HepG2 (cell line): Measurements from ENCODE around the gene SLC35F6. TPM values are rescaled to one million over a fixed set of nuclear protein-coding genes. Genes with fewer than 3 reads are reported as not detected.

ENCODE experiments used
- ATAC-seq: fragments of 200-7000 bp; cut with Tn5 transposase; 3 replicates; pipeline ENCODE4 v1.9.1; 2020; ENCODE audit warnings: mild to moderate bottlenecking, moderate library complexity
- BruUV-seq: library from RNA; stranded (reverse); fragments of 400-500 nt; replicated peaks from 2 replicates; lab custom pipeline; 2021; lab: Mats Ljungman, UMichigan
- CTCF ChIA-PET: fragments of 300-600 bp; formaldehyde crosslinking; extraction: SDS; loops from one replicate; lab custom pipeline; 2021; ENCODE audit warnings: low total read pairs, inconsistent platforms, low intra/inter-chr PET ratio; lab: Yijun Ruan, JAX
- POLR2A ChIA-PET: fragments of 350-600 bp; sonication (Branson Sonifier 250); formaldehyde crosslinking; loops from one replicate; lab custom pipeline; 2020; ENCODE audit warnings: antibody characterized with exemption, inconsistent platforms; lab: Yijun Ruan, JAX
- DNase-seq: peaks from one replicate; pipeline ENCODE4 v3.0.0-alpha.2; 2015; ENCODE audit warnings: low spot score
- FAIRE-seq: peaks from 3 replicates; lab custom pipeline; 2011; peaks lifted over from hg19 to GRCh38; lab: Jason Lieb, UNC
- H2AFZ ChIP-seq: one replicate; pipeline ENCODE4 v1.6.1; 2011; ENCODE audit warnings: low read length, inconsistent platforms
- H3K27ac ChIP-seq: fragments of 300-600 bp; 3 replicates; pipeline ENCODE4 v1.8.0; 2011; ENCODE audit warnings: mixed run types, mild to moderate bottlenecking, mixed read lengths, low read length, inconsistent platforms; ENCODE audit not compliant: insufficient read depth; ENCODE audit errors: extremely low read length
- H3K27me3 ChIP-seq, 2 experiments: fragments of 200-600 bp in 1 of 2; 2 replicates in 1 of 2; 3 replicates in 1 of 2; pipeline versions ENCODE4 v1.6.0 to v1.8.0; 2011; ENCODE audit warnings: low read length in 2 of 2, mild to moderate bottlenecking in 2 of 2, moderate library complexity in 2 of 2, inconsistent platforms in 1 of 2; ENCODE audit not compliant: insufficient read depth in 2 of 2, control insufficient read depth in 1 of 2
- H3K36me3 ChIP-seq, 2 experiments: fragments of 200-600 bp in 1 of 2; replicated peaks in 1 of 2; 2 replicates in 1 of 2; 3 replicates in 1 of 2; pipeline versions ENCODE4 v1.5.1 to v1.8.0; 2011; ENCODE audit warnings: low read length in 2 of 2, inconsistent platforms in 1 of 2; ENCODE audit not compliant: insufficient read depth in 2 of 2, control insufficient read depth in 1 of 2
- H3K4me1 ChIP-seq: 2 replicates; pipeline ENCODE4 v1.5.1; 2012; ENCODE audit warnings: low read length, inconsistent platforms; ENCODE audit not compliant: insufficient read depth
- H3K4me2 ChIP-seq: 2 replicates; pipeline ENCODE4 v1.6.0; 2011; ENCODE audit warnings: low read depth, low read length, inconsistent platforms
- H3K4me3 ChIP-seq, 3 experiments: fragments of 200-600 bp in 1 of 3; sonication (generic), shearing (Covaris generic) in 1 of 3; replicated peaks in 1 of 3; 2 replicates each; pipeline ENCODE4 v1.5.1; 2011 to 2016; ENCODE audit warnings: low read length in 3 of 3, inconsistent platforms in 2 of 3, low read depth in 2 of 3, mild to moderate bottlenecking in 2 of 3, control low read depth in 1 of 3, mixed read lengths in 1 of 3; ENCODE audit not compliant: insufficient read depth in 1 of 3
- H3K79me2 ChIP-seq: one replicate; pipeline ENCODE4 v1.6.1; 2011; ENCODE audit warnings: low read length, inconsistent platforms; ENCODE audit not compliant: insufficient read depth
- H3K9ac ChIP-seq: 2 replicates; pipeline ENCODE4 v1.6.0; 2011; ENCODE audit warnings: mild to moderate bottlenecking, low read depth, low read length, inconsistent platforms; ENCODE audit not compliant: insufficient read depth
- H3K9me3 ChIP-seq: 2 replicates; pipeline ENCODE4 v1.5.1; 2012; ENCODE audit warnings: mild to moderate bottlenecking, low read length
- H4K20me1 ChIP-seq: 2 replicates; pipeline ENCODE4 v1.6.0; 2011; ENCODE audit warnings: inconsistent platforms, mild to moderate bottlenecking, low read length, moderate library complexity; ENCODE audit not compliant: insufficient read depth
- ATF2 ChIP-seq: sonication (generic); formaldehyde crosslinking; IDR thresholded peaks from 2 replicates; pipeline ENCODE4 v1.4.0; 2020; ENCODE audit warnings: missing genetic modification reagents
- FOXK2 ChIP-seq: fragments of 450-650 bp; IDR thresholded peaks from 2 replicates; pipeline ENCODE4 v1.6.1; 2016
- FOXO1 ChIP-seq: sonication (generic); formaldehyde crosslinking; IDR thresholded peaks from 2 replicates; pipeline ENCODE4 v1.4.0; 2020; ENCODE audit warnings: missing genetic modification reagents
- HNF4G ChIP-seq, 2 experiments: sonication (generic) in 1 of 2; formaldehyde crosslinking in 1 of 2; IDR thresholded peaks; 2 replicates each; pipeline versions ENCODE4 v1.4.0 to v1.6.1; 2011 to 2020; ENCODE audit warnings: borderline replicate concordance in 2 of 2, low read depth in 2 of 2, mild to moderate bottlenecking in 2 of 2, low read length in 1 of 2, missing genetic modification reagents in 1 of 2, moderate library complexity in 1 of 2
- HNRNPUL1 ChIP-seq: fragments of 200-400 bp; formaldehyde crosslinking; IDR thresholded peaks from 2 replicates; pipeline ENCODE4 v1.6.1; 2017; ENCODE audit warnings: low read depth, mild to moderate bottlenecking, low read length, moderate library complexity
- KDM2A ChIP-seq: sonication (generic); formaldehyde crosslinking; IDR thresholded peaks from 2 replicates; pipeline ENCODE4 v1.4.0; 2020; ENCODE audit warnings: low read depth, missing genetic modification reagents, borderline replicate concordance
- KLF15 ChIP-seq: sonication (generic); formaldehyde crosslinking; IDR thresholded peaks from 2 replicates; pipeline ENCODE4 v1.8.1; 2023; ENCODE audit warnings: borderline replicate concordance, mild to moderate bottlenecking, inconsistent platforms, missing genetic modification reagents, mixed read lengths
- MATR3 ChIP-seq: sonication (generic); formaldehyde crosslinking; IDR thresholded peaks from 2 replicates; pipeline ENCODE4 v1.4.0; 2020; ENCODE audit warnings: missing genetic modification reagents
- MIER2 ChIP-seq: IDR thresholded peaks from 2 replicates; pipeline ENCODE4 v1.6.1; 2016; ENCODE audit warnings: missing biosample characterization, missing genetic modification reagents
- NPAS2 ChIP-seq: sonication (generic); formaldehyde crosslinking; IDR thresholded peaks from 2 replicates; pipeline ENCODE4 v1.8.0; 2022; ENCODE audit warnings: mild to moderate bottlenecking, missing genetic modification reagents, borderline replicate concordance
- NR3C1 ChIP-seq: sonication (generic); formaldehyde crosslinking; IDR thresholded peaks from 2 replicates; pipeline ENCODE4 v1.4.0; 2020; ENCODE audit warnings: missing genetic modification reagents
- POGZ ChIP-seq: sonication (generic); formaldehyde crosslinking; IDR thresholded peaks from 2 replicates; pipeline ENCODE4 v1.4.0; 2020; ENCODE audit warnings: mild to moderate bottlenecking, missing genetic modification reagents
- SMAD1 ChIP-seq: sonication (generic); formaldehyde crosslinking; IDR thresholded peaks from 2 replicates; pipeline ENCODE4 v1.4.0; 2020; ENCODE audit warnings: missing genetic modification reagents, low read depth, mild to moderate bottlenecking, borderline replicate concordance
- THRA ChIP-seq: sonication (generic); formaldehyde crosslinking; IDR thresholded peaks from 2 replicates; pipeline ENCODE4 v1.4.0; 2020; ENCODE audit warnings: missing genetic modification reagents, borderline replicate concordance
- WIZ ChIP-seq: sonication (generic); formaldehyde crosslinking; IDR thresholded peaks from 2 replicates; pipeline ENCODE4 v1.5.1; 2020; ENCODE audit warnings: mild to moderate bottlenecking, missing genetic modification reagents
- ZFP91 ChIP-seq: sonication (generic); formaldehyde crosslinking; IDR thresholded peaks from 2 replicates; pipeline ENCODE4 v1.9.0; 2022; ENCODE audit warnings: missing genetic modification reagents, mild to moderate bottlenecking, borderline replicate concordance
- ZNF292 ChIP-seq: sonication (generic); formaldehyde crosslinking; IDR thresholded peaks from 2 replicates; pipeline ENCODE4 v1.8.1; 2022; ENCODE audit warnings: mild to moderate bottlenecking, low read depth, missing genetic modification reagents, borderline replicate concordance
- ZNF552 ChIP-seq: sonication (generic); formaldehyde crosslinking; IDR thresholded peaks from 2 replicates; pipeline ENCODE4 v1.9.0; 2022; ENCODE audit warnings: missing genetic modification reagents, mild to moderate bottlenecking, borderline replicate concordance
- ZNF652 ChIP-seq: IDR thresholded peaks from 2 replicates; pipeline ENCODE4 v1.6.1; 2016; ENCODE audit warnings: low read depth, borderline replicate concordance
- ZNF772 ChIP-seq: sonication (generic); formaldehyde crosslinking; IDR thresholded peaks from 2 replicates; pipeline ENCODE4 v1.5.0; 2020; ENCODE audit warnings: mild to moderate bottlenecking, missing genetic modification reagents
- WGBS: methylation state at CpG from one replicate; pipeline ENCODE4 v1.1.6; 2017; ENCODE audit warnings: low lambda C conversion rate; 5-methylcytosine and 5-hydroxymethylcytosine counted together
- in situ Hi-C: cut with HindIII; loops from 2 replicates; pipeline ENCODE4 v1.10.0; 2017; ENCODE audit warnings: low pct_unique_long_range_greater_than_20kb; ENCODE audit not compliant: extremely low pct_ligation_motif_present
- intact Hi-C: fragments of 100-400 bp; cut with micrococcal nuclease; formaldehyde crosslinking; loops from one replicate; pipeline ENCODE4 v1.10.0; 2022; ENCODE audit not compliant: unreplicated experiment
- polyA plus RNA-seq, 8 experiments: library from polyadenylated mRNA; depleted of rRNA in 3 of 8; stranded (reverse) in 7 of 8; unstranded in 1 of 8; fragments of >200 nt; fragmentation: Illumina TruSeq in 4 of 8; extraction: Trizol in 4 of 8; gene quantifications; 2 replicates each; pipeline versions ENCODE4 v1.2.1 to v1.2.3, GENCODE V29; 2011 to 2016; ENCODE audit warnings: low read depth in 4 of 8, missing spikeins in 1 of 8, mixed read lengths in 1 of 8; ENCODE audit not compliant: insufficient read depth in 1 of 8
- total RNA-seq, 5 experiments: library from RNA; depleted of rRNA; stranded (reverse); fragments of >200 nt; fragmentation: Illumina TruSeq; extraction: Trizol; gene quantifications; 2 replicates each; pipeline ENCODE4 v1.2.3, GENCODE V29; 2016; ENCODE audit warnings: low read depth in 1 of 5

Gene SLC35F6
- total and polyA plus RNA-seq, 2 of the 13 experiments (the other 11 are each of a cell fraction or from before 2014, with no cell fraction given), result 15.2 to 21.2 TPM

- Histone ChIP-seq H3K36me3 (no peaks in the 10 kb centered on the region), H3K9me3 (no peaks in the 10 kb centered on the region), H4K20me1 (no peaks in the 10 kb centered on the region), H3K4me3 (no peak overlapping the region; a peak in 1 of 6 replicates), H3K27me3 (peaks cover 3 to 78% of the 10 kb centered on the region in 2 experiments; a peak in 4 of 5 replicates), H3K4me1 (peaks cover 48% of the 10 kb centered on the region), H3K9ac (no peak overlapping the region), H3K27ac (no peak overlapping the region), H3K79me2 (no peaks in the 10 kb centered on the region), H3K4me2 (peak overlapping the region; percentile 41; the same call in 1 of the 2 replicates), H2AFZ (no peak overlapping the region)
- in situ Hi-C loops (no loop called here), intact Hi-C loops (loop anchor here (10.0 kb wide), 1 partner anchor 86 kb away; no protein-coding TSS in a partner anchor)
- BruUV-seq, result no TSS peak
- POLR2A ChIA-PET, result interaction anchor here (1.0 kb wide), 1 partner anchor 16 kb away, joined by 3 read pairs; no protein-coding TSS in a partner anchor
- ATAC-seq (peak; percentile 58), FAIRE-seq (no peak), DNase-seq (peak; percentile 58)
- WGBS, result 3% methylated on average over 6 of the region's 7 CpGs
- CTCF ChIA-PET, result no interaction called here
- TF ChIP-seq ZNF292 (no peak), NPAS2 (CRISPR knock-in tag) (no peak), ZNF652 (CRISPR knock-in tag) (no peak), FOXO1 (CRISPR knock-in tag) (no peak), ZNF552 (no peak), THRA (peak; percentile 8; the same call in 1 of the 2 replicates), NR3C1 (CRISPR knock-in tag) (no peak), POGZ (CRISPR knock-in tag) (no peak), HNF4G (IDR thresholded peaks at IDR 0.05; ENCODE audit: borderline replicate concordance, low read depth, low read length) (no peak), HNF4G (CRISPR knock-in tag; IDR thresholded peaks at IDR 0.05; ENCODE audit: borderline replicate concordance, low read depth) (no peak), ATF2 (CRISPR knock-in tag) (no peak), WIZ (CRISPR knock-in tag) (no peak), KDM2A (CRISPR knock-in tag) (no peak), MATR3 (CRISPR knock-in tag) (no peak), ZFP91 (CRISPR knock-in tag) (no peak), HNRNPUL1 (no peak), MIER2 (peak; percentile 29; the same call in 1 of the 2 replicates), ZNF772 (CRISPR knock-in tag) (no peak), KLF15 (CRISPR knock-in tag) (no peak), FOXK2 (no peak), SMAD1 (no peak)
Observed at GRCh38 chr2:26720322-26721114, 43.6 kb upstream of the SLC35F6 start.
